OCI-LY3 (cell line): ENCODE results near the gene PDGFA.

Source experiments
- CTCF ChIP-seq: fragments of 200-600, 300-600 bp; sonication (generic); IDR thresholded peaks from 2 replicates; pipeline ENCODE4 v1.5.1; 2014; ENCODE audit warnings: antibody characterized with exemption, low read length, low read depth
- EZH2phosphoT487 ChIP-seq: fragments of 200-600 bp; shearing (Covaris generic); IDR thresholded peaks from 2 replicates; pipeline ENCODE4 v1.6.1; 2018; ENCODE audit warnings: antibody characterized with exemption, mixed run types, low read depth

DNA sequence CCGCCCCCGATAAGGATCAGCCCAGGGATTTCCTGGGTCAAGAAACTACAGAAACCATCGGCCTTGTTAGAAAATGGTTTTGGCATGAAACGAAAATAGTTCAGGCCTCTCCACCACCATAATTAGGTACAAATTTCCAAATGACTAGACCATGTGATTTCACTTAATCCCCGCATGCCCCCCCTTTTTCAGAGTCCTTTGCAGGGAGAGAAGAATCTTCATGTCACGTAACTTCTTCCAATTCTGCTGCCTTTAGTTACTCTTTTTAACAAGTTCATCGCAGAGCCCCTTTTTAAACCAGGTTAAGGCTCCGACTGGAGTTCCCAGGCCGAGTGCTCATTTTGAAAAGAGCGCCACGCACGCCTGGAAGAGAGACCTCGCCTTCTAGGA is 3.4 kb downstream of the PDGFA start:
- TF ChIP-seq CTCF (no peak), EZH2phosphoT487 (no peak)
